ENCODE results near the gene MAMDC2. TPM values are rescaled to one million over a fixed set of nuclear protein-coding genes. Genes with fewer than 3 reads are reported as not detected.

MAMDC2 gene
- total RNA-seq, 1 experiment from 2014 or later: not detected

GRCh38 chr9:70093944-70094343 is 50.3 kb downstream of the MAMDC2 start:
- intact Hi-C loops (cut with micrococcal nuclease): no loop called here
- no TSS peak for BruUV-seq (replicated peaks)

DNA sequence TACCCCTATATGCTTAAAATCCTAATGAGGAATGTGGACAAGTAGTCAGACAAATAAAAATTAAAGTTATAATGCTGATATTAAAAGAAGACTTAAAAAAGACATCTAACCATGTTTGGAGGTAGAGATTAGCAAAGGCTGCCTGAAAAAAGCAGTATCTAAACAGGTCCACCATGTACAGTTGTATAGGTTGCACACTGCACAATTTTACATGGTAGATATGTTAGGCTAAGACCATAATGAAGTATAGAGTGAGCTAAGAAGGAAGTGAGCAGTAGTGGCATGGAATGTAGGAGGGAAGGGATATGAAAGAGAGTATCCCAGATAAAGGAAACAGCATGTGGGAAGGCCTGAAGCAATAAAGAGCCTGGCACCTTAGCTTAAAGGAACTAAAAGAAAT is 51.1 kb downstream of the MAMDC2 start:
- no peaks in the 10 kb centered on the region for H3K27me3 Mint-ChIP-seq (ENCODE audit: insufficient read depth, unreplicated experiment)
- H3K9me3 Mint-ChIP-seq (ENCODE audit: unreplicated experiment): no peaks in the 10 kb centered on the region
- no peak overlapping the region for H3K27ac Mint-ChIP-seq (ENCODE audit: low read depth, unreplicated experiment)
- ChIA-PET CTCF (interaction anchor here (0.8 to 7.6 kb wide), 6 partner anchors 11 to 123 kb away, joined by 3 to 77 read pairs (median 4); no protein-coding TSS in a partner anchor), POLR2A (interaction anchor here (1.6 kb wide), 1 partner anchor 8 kb away, joined by 5 read pairs; no protein-coding TSS in a partner anchor)
- DNase-seq (ENCODE audit: unreplicated experiment): no peak
- TF ChIP-seq, protein P1, sequence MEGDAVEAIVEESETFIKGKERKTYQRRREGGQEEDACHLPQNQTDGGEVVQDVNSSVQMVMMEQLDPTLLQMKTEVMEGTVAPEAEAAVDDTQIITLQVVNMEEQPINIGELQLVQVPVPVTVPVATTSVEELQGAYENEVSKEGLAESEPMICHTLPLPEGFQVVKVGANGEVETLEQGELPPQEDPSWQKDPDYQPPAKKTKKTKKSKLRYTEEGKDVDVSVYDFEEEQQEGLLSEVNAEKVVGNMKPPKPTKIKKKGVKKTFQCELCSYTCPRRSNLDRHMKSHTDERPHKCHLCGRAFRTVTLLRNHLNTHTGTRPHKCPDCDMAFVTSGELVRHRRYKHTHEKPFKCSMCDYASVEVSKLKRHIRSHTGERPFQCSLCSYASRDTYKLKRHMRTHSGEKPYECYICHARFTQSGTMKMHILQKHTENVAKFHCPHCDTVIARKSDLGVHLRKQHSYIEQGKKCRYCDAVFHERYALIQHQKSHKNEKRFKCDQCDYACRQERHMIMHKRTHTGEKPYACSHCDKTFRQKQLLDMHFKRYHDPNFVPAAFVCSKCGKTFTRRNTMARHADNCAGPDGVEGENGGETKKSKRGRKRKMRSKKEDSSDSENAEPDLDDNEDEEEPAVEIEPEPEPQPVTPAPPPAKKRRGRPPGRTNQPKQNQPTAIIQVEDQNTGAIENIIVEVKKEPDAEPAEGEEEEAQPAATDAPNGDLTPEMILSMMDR (IDR thresholded peaks at IDR 0.05; ENCODE audit: unreplicated experiment): no peak
- H3K36me3 Mint-ChIP-seq (ENCODE audit: insufficient read depth, unreplicated experiment): no peaks in the 10 kb centered on the region
- peaks cover 5% of the 10 kb centered on the region for H3K4me1 Mint-ChIP-seq (ENCODE audit: insufficient read depth, unreplicated experiment)
- intact Hi-C loops (cut with micrococcal nuclease): no loop called here
- no peak overlapping the region for H3K4me3 Mint-ChIP-seq (ENCODE audit: unreplicated experiment)
- no TSS peak for BruUV-seq (replicated peaks)

More at GRCh38 chr9:70093944-70094343, 50.3 kb downstream of the MAMDC2 start:
- peak; percentile 17 for DNase-seq (ENCODE audit: unreplicated experiment)
- ChIA-PET CTCF (interaction anchor here (0.6 to 7.6 kb wide), 7 partner anchors 11 to 541 kb away, joined by 3 to 77 read pairs (median 3); no protein-coding TSS in a partner anchor), POLR2A (no interaction called here)
- H3K27ac Mint-ChIP-seq (ENCODE audit: low read depth, unreplicated experiment): no peak overlapping the region
- no peak overlapping the region for H3K4me3 Mint-ChIP-seq (ENCODE audit: unreplicated experiment)
- no peaks in the 10 kb centered on the region for H3K27me3 Mint-ChIP-seq (ENCODE audit: insufficient read depth, unreplicated experiment)
- H3K4me1 Mint-ChIP-seq (ENCODE audit: insufficient read depth, unreplicated experiment): peaks cover 5% of the 10 kb centered on the region
- TF ChIP-seq, protein P1 (IDR thresholded peaks at IDR 0.05; ENCODE audit: unreplicated experiment): no peak
- H3K36me3 Mint-ChIP-seq (ENCODE audit: insufficient read depth, unreplicated experiment): no peaks in the 10 kb centered on the region
- no peaks in the 10 kb centered on the region for H3K9me3 Mint-ChIP-seq (ENCODE audit: unreplicated experiment)

DNA sequence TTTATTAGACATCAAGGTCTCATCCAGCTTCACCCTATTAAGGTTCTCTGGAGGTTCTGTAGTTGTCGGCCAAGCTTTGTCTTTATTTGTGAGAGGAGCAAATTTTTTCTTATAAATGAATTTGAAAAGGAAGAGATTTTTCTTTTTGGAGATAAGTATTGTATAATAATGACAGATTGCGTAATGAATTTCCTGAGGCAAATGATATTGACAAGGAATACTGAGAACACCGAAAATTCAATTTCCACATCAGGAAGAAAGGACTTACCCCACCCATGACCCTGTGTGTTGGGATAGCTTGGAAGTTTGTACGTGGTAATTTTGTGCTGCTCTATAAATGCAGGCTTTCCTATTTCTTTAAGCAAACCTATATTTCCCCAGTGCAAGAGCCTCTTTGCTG is 53.5 kb downstream of the MAMDC2 start:
- TF ChIP-seq, protein P1 (IDR thresholded peaks at IDR 0.05; ENCODE audit: unreplicated experiment): no peak
- H3K9me3 Mint-ChIP-seq (ENCODE audit: unreplicated experiment): no peaks in the 10 kb centered on the region
- H3K27ac Mint-ChIP-seq (ENCODE audit: low read depth, unreplicated experiment): no peak overlapping the region
- no peak for DNase-seq (ENCODE audit: unreplicated experiment)
- H3K4me3 Mint-ChIP-seq (ENCODE audit: unreplicated experiment): no peak overlapping the region
- H3K36me3 Mint-ChIP-seq (ENCODE audit: insufficient read depth, unreplicated experiment): no peaks in the 10 kb centered on the region
- intact Hi-C loops (cut with micrococcal nuclease): no loop called here
- no TSS peak for BruUV-seq (replicated peaks)
- POLR2A ChIA-PET: no interaction called here
- peaks cover 5% of the 10 kb centered on the region for H3K4me1 Mint-ChIP-seq (ENCODE audit: insufficient read depth, unreplicated experiment)
- H3K27me3 Mint-ChIP-seq (ENCODE audit: insufficient read depth, unreplicated experiment): no peaks in the 10 kb centered on the region
- CTCF ChIA-PET: interaction anchor here (1.2 to 7.6 kb wide), 3 partner anchors 10 to 126 kb away, joined by 3 to 77 read pairs (median 4); no protein-coding TSS in a partner anchor

DNA sequence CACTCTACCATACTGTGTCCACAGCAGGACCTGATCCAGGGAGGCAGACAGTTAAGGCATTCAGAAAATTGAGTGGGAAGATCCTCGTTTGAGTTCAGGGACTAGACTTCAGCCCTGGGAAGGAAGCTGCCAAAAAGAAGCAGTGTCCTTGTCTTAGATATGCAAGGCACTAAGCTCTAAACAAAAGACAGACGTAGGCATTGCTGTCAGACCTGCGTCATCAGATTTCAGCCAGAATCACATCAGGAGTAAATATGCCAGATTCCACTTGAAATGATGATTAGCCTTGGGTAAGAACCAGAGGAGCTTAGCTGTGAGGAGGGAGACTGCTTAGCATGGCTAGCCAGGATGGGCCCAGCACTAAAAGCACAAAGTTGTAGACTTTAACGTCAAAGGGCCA is 56.7 kb downstream of the MAMDC2 start:
- no TSS peak for BruUV-seq (replicated peaks)
- Mint-ChIP-seq H3K9me3 (ENCODE audit: unreplicated experiment) (no peaks in the 10 kb centered on the region), H3K36me3 (ENCODE audit: insufficient read depth, unreplicated experiment) (no peaks in the 10 kb centered on the region), H3K4me3 (ENCODE audit: unreplicated experiment) (no peak overlapping the region), H3K4me1 (ENCODE audit: insufficient read depth, unreplicated experiment) (no peaks in the 10 kb centered on the region), H3K27ac (ENCODE audit: low read depth, unreplicated experiment) (no peak overlapping the region), H3K27me3 (ENCODE audit: insufficient read depth, unreplicated experiment) (no peaks in the 10 kb centered on the region)
- TF ChIP-seq, protein P1 (IDR thresholded peaks at IDR 0.05; ENCODE audit: unreplicated experiment): no peak
- intact Hi-C loops (cut with micrococcal nuclease): no loop called here
- POLR2A ChIA-PET: interaction anchor here (0.6 kb wide), 1 partner anchor 153 kb away, joined by 3 read pairs; no protein-coding TSS in a partner anchor
- DNase-seq (ENCODE audit: unreplicated experiment): no peak
- CTCF ChIA-PET: interaction anchor here (0.6 to 4.0 kb wide), 4 partner anchors 12 to 449 kb away, joined by 3 to 41 read pairs (median 6); no protein-coding TSS in a partner anchor

Measured in MCF 10A (cell line).